Activated CD4-positive, alpha-beta memory T cell treated with anti-CD3 and anti-CD28 coated beads, Interleukin-2, amount 10 ng/mL, durations not matched to agents 7 days and 5 days (primary cell): Measurements from ENCODE around the gene PHGDH. TPM values are rescaled to one million over a fixed set of nuclear protein-coding genes. Genes with fewer than 3 reads are reported as not detected.
"Not testable (repeated sequence)": the region's sequence is repeated elsewhere in the genome, so short reads cannot be mapped to it uniquely, and the experiment has no call there.

Experiments
- CTCF ChIA-PET: fragments of 350-600 bp; sonication (Branson Sonifier 250); formaldehyde crosslinking; loops from one replicate; lab custom pipeline; 2021; ENCODE audit warnings: antibody characterized with exemption, inconsistent platforms; lab: Charles Lee
- POLR2A ChIA-PET: fragments of 350-600 bp; sonication (Branson Sonifier 250); formaldehyde crosslinking; loops from one replicate; lab custom pipeline; 2021; ENCODE audit warnings: antibody characterized with exemption; lab: Charles Lee
- DNase-seq: peaks from one replicate; pipeline ENCODE4 v3.0.0-alpha.2; 2020
- H3K27ac Mint-ChIP-seq: one replicate; pipeline ENCODE4 v1.8.0; 2021; ENCODE audit warnings: mild to moderate bottlenecking, mixed read lengths
- H3K27me3 Mint-ChIP-seq: one replicate; pipeline ENCODE4 v1.8.0; 2021; ENCODE audit warnings: mixed read lengths
- H3K36me3 Mint-ChIP-seq: one replicate; pipeline ENCODE4 v1.8.0; 2021; ENCODE audit warnings: low read depth, mixed read lengths
- H3K4me1 Mint-ChIP-seq: one replicate; pipeline ENCODE4 v1.8.0; 2021; ENCODE audit warnings: mixed read lengths
- H3K4me3 Mint-ChIP-seq: one replicate; pipeline ENCODE4 v1.8.0; 2021; ENCODE audit warnings: mild to moderate bottlenecking, mixed read lengths
- H3K9me3 Mint-ChIP-seq: one replicate; pipeline ENCODE4 v1.8.0; 2021; ENCODE audit warnings: mixed read lengths
- total RNA-seq, 2 experiments: library from RNA; stranded (reverse); gene quantifications; one replicate each; pipeline ENCODE4 v1.2.3, GENCODE V29; 2021

Gene PHGDH
- total RNA-seq, 2 experiments from 2014 or later, result 132 to 143 TPM

- Mint-ChIP-seq H3K4me1 (peaks cover 11% of the 10 kb centered on the region), H3K27me3 (peaks cover 62% of the 10 kb centered on the region), H3K9me3 (no peaks in the 10 kb centered on the region), H3K27ac (no peak overlapping the region), H3K36me3 (no peaks in the 10 kb centered on the region), H3K4me3 (no peak overlapping the region)
- no peak for DNase-seq
- ChIA-PET CTCF (interaction anchor here (1.3 kb wide), 1 partner anchor 30 kb away, joined by 3 read pairs; no protein-coding TSS in a partner anchor), POLR2A (no interaction called here)
Measured at GRCh38 chr1:119778886-119779560, 67.3 kb downstream of the PHGDH start.

- no peak overlapping the region for H3K27ac Mint-ChIP-seq
- peaks cover 12% of the 10 kb centered on the region for H3K4me1 Mint-ChIP-seq
- H3K4me3 Mint-ChIP-seq, result no peak overlapping the region
- no peak for DNase-seq
- peaks cover 67% of the 10 kb centered on the region for H3K27me3 Mint-ChIP-seq
- H3K9me3 Mint-ChIP-seq, result no peaks in the 10 kb centered on the region
- ChIA-PET POLR2A (no interaction called here), CTCF (interaction anchor here (1.3 kb wide), 1 partner anchor 29 kb away, joined by 3 read pairs; no protein-coding TSS in a partner anchor)
- no peaks in the 10 kb centered on the region for H3K36me3 Mint-ChIP-seq
Measured at GRCh38 chr1:119779869-119780356, 68.2 kb downstream of the PHGDH start.

DNA sequence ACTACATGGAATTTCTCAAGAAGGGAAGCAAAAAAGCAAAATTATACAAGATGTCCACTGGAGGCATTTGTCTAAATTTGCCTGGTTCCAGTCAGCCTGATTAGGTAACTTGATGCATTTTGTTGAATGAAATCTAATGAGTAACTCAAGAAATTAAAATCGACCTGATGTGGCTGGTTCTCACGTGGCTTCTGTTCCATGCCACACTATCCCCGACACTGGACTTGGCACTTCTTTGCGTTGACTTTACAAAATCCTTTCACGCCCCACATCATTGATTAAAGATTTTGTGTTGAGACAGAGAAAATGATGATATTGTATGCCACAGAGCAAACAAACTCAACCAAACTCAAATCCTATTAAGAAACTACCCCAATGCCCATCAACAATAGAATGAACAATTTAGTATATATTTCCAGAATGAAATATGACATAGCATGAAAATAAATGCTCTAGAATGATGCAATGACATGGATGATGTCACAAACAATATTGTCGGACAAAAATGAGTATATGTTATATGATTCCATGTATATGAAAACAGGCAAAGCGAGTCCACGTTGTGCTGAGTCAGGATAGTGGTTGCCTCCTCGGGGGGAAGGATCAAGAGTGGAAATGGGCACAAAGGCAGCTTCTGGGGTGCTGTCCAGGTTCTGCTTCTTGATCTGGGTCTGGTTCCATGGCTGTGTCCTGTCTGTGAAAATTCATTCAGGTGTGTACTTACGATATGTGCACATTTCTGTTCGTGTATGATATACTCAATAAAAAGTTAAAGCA lies 69.9 kb downstream of the PHGDH start:
- CTCF ChIA-PET, result no interaction called here
- H3K4me1 Mint-ChIP-seq, result peaks cover 23% of the 10 kb centered on the region
- H3K9me3 Mint-ChIP-seq, result no peaks in the 10 kb centered on the region
- H3K4me3 Mint-ChIP-seq, result no peak overlapping the region
- no peak for DNase-seq
- H3K27me3 Mint-ChIP-seq, result peaks cover 69% of the 10 kb centered on the region
- no peak overlapping the region for H3K27ac Mint-ChIP-seq
- H3K36me3 Mint-ChIP-seq, result no peaks in the 10 kb centered on the region
- POLR2A ChIA-PET, result no interaction called here

- H3K36me3 Mint-ChIP-seq, result no peaks in the 10 kb centered on the region
- POLR2A ChIA-PET, result no interaction called here
- no peak for DNase-seq
- H3K27ac Mint-ChIP-seq, result no peak overlapping the region
- peaks cover 30% of the 10 kb centered on the region for H3K4me1 Mint-ChIP-seq
- H3K27me3 Mint-ChIP-seq, result peaks cover 68% of the 10 kb centered on the region
- no peak overlapping the region for H3K4me3 Mint-ChIP-seq
- H3K9me3 Mint-ChIP-seq, result no peaks in the 10 kb centered on the region
- CTCF ChIA-PET, result no interaction called here
Measured at GRCh38 chr1:119782631-119783325, 71.0 kb downstream of the PHGDH start.

DNA sequence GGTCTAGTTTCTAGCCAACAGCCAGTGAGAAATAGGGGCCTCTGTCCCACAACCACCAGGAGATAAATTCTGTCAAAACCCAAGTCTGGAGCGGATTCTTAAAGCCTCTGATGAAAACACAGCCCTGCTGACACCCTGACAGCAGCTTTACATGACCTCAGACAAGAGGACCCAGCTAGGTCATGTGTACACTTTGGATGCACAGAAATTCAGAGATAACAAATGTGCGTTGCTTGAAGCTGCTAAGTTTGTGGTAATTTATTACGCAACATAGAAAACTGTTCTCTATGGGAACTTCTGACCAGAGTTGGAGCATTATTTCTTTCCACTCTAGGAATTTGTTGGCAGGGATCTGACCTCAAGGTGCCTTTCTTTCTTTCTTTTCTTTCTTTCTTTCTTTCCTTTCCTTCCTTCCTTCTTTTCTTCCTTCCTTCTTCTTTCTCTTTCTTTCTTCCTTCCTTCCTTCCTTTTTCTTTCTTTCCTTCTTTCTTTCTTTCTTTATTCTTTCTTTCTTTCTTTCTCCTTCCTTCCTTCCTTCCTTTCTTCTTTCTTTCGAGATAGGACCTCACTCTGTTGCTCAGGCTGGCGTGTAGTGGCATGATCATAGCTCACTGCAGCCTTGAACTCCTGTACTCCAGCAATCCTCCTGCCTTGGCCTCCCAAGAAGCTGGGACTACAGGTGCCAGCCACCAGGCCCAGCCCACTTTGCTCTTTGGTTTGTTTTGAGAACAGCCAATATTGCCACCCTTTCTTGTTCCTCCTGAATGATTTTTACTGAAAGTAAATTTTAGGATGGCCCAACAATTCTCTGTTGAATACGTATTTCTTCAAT lies 71.8 kb downstream of the PHGDH start:
- POLR2A ChIA-PET, result no interaction called here
- Mint-ChIP-seq H3K27ac (no peak overlapping the region), H3K9me3 (no peaks in the 10 kb centered on the region), H3K4me1 (peaks cover 31% of the 10 kb centered on the region), H3K4me3 (no peak overlapping the region), H3K27me3 (peaks cover 65% of the 10 kb centered on the region), H3K36me3 (no peaks in the 10 kb centered on the region)
- CTCF ChIA-PET, result interaction anchor here (0.7 kb wide), 1 partner anchor 28 kb away, joined by 3 read pairs; the partner anchor contains the start of gene REG4
- no peak for DNase-seq

- H3K9me3 Mint-ChIP-seq, result no peaks in the 10 kb centered on the region
- ChIA-PET CTCF (no interaction called here), POLR2A (no interaction called here)
Measured at GRCh38 chr1:119784191-119784781, 72.6 kb downstream of the PHGDH start.

DNA sequence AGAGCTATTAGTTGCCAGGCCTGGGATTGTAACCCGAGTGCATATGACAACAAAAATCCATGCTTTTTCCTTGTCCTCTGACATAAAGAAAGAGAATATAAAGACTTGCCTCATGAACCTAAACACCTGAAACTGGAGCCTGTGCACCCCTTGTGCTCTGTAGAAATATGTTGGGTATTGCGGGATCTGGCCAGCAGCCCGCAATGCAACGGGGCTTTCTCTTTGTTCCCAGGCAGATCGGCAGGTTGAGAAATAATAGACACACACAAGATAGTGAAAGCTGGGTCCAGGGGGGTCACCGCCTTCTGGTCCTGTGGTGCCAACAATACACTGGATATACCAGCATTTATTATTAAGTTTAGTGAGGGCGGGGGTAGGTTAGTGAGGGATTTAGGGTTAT lies 74.3 kb downstream of the PHGDH start:
- peaks cover 30% of the 10 kb centered on the region for H3K4me1 Mint-ChIP-seq
- ChIA-PET POLR2A (interaction anchor here (1.1 kb wide), 1 partner anchor 44 kb away, joined by 4 read pairs; no protein-coding TSS in a partner anchor), CTCF (interaction anchor here (3.8 kb wide), 1 partner anchor 23 kb away, joined by 14 read pairs; no protein-coding TSS in a partner anchor)
- not testable (repeated sequence) for H3K9me3 Mint-ChIP-seq, DNase-seq, H3K4me3 Mint-ChIP-seq, H3K36me3 Mint-ChIP-seq
- H3K27ac Mint-ChIP-seq, result peak overlapping the region; percentile 21
- H3K27me3 Mint-ChIP-seq, result peaks cover 59% of the 10 kb centered on the region

More at GRCh38 chr1:119784191-119784781, 72.6 kb downstream of the PHGDH start:
- H3K4me1 Mint-ChIP-seq, result peaks cover 32% of the 10 kb centered on the region
- no peak for DNase-seq
- H3K4me3 Mint-ChIP-seq, result no peak overlapping the region
- H3K27me3 Mint-ChIP-seq, result peaks cover 64% of the 10 kb centered on the region
- no peak overlapping the region for H3K27ac Mint-ChIP-seq
- no peaks in the 10 kb centered on the region for H3K36me3 Mint-ChIP-seq

DNA sequence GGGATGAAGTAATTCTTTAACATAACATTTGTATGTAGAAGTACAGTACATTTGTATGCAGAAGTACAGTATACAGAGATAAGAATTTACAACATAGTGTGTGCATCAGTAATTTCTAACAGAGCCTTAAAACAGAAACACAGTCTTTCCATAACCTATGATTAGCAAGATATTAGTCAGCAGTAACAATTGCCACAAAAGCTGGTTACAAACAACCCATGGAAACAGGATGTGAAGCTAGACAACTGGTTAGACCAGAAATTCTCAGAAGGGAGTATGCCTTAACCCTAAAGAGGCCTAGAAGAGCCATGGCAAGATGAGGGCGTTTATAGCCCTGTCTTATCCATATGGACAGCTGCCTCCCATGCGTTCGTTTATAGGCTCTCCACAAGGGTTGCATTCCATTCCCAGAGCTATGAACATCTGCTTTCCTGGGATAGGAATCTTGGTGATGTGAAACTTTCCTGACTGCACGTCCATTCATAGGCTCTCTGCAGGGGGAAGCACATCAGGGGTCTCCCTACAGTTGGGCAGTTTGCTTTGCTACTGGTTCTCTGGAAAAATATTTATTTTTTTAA lies 74.8 kb downstream of the PHGDH start:
- Mint-ChIP-seq H3K27ac (peak overlapping the region; percentile 21), H3K4me1 (peaks cover 30% of the 10 kb centered on the region), H3K27me3 (peaks cover 59% of the 10 kb centered on the region)
- peak; percentile 20 for DNase-seq
- not testable (repeated sequence) for H3K36me3 Mint-ChIP-seq, H3K9me3 Mint-ChIP-seq, H3K4me3 Mint-ChIP-seq
- CTCF ChIA-PET, result interaction anchor here (3.8 kb wide), 1 partner anchor 23 kb away, joined by 14 read pairs; no protein-coding TSS in a partner anchor
- POLR2A ChIA-PET, result interaction anchor here (1.1 kb wide), 1 partner anchor 44 kb away, joined by 4 read pairs; no protein-coding TSS in a partner anchor

DNA sequence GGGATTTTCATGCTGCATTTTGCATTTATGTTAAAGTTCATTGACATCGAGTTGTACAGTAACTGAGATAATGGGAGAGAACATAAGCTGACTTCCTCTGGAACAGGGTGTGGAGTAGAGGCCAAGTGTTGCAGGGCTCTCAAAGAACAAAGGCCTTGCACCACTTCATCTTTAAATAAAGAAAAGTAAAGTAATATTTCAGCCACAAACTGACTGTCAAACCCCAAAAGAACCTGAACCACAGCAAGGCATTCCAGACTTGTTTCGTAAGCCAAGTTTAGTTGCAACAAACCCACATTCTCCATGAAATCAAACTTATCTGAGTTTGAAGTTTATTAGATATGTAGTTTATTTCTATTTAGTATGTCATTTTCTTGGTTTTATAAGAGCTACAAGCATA lies 76.0 kb downstream of the PHGDH start:
- Mint-ChIP-seq H3K4me3 (no peak overlapping the region), H3K27ac (no peak overlapping the region), H3K9me3 (no peaks in the 10 kb centered on the region), H3K4me1 (peaks cover 30% of the 10 kb centered on the region), H3K27me3 (peaks cover 51% of the 10 kb centered on the region), H3K36me3 (no peaks in the 10 kb centered on the region)
- POLR2A ChIA-PET, result no interaction called here
- no peak for DNase-seq
- CTCF ChIA-PET, result interaction anchor here (0.9 to 3.8 kb wide), 2 partner anchors 21 to 43 kb away, joined by 4 to 14 read pairs; no protein-coding TSS in a partner anchor

- ChIA-PET POLR2A (no interaction called here), CTCF (interaction anchor here (2.6 kb wide), 1 partner anchor 46 kb away, joined by 9 read pairs; no protein-coding TSS in a partner anchor)
- H3K27ac Mint-ChIP-seq, result no peak overlapping the region
- H3K9me3 Mint-ChIP-seq, result no peaks in the 10 kb centered on the region
- peaks cover 20% of the 10 kb centered on the region for H3K4me1 Mint-ChIP-seq
- H3K27me3 Mint-ChIP-seq, result peaks cover 33% of the 10 kb centered on the region
- no peak overlapping the region for H3K4me3 Mint-ChIP-seq
- no peaks in the 10 kb centered on the region for H3K36me3 Mint-ChIP-seq
- DNase-seq, result no peak
Measured at GRCh38 chr1:119790451-119791198, 78.9 kb downstream of the PHGDH start.

- Mint-ChIP-seq H3K4me3 (no peak overlapping the region), H3K27me3 (peaks cover 31% of the 10 kb centered on the region), H3K27ac (no peak overlapping the region), H3K9me3 (no peaks in the 10 kb centered on the region), H3K36me3 (no peaks in the 10 kb centered on the region), H3K4me1 (peaks cover 12% of the 10 kb centered on the region)
- ChIA-PET CTCF (interaction anchor here (1.3 to 2.6 kb wide), 2 partner anchors 17 to 47 kb away, joined by 3 to 9 read pairs; no protein-coding TSS in a partner anchor), POLR2A (no interaction called here)
- no peak for DNase-seq
Measured at GRCh38 chr1:119791377-119791776, 79.6 kb downstream of the PHGDH start.
